HG02973 (cell line): ENCODE measurements around the gene COL4A3.

Source experiments
- ATAC-seq: cut with Tn5 transposase; IDR thresholded peaks from one replicate; pipeline ENCODE4 v1.9.1; 2021; ENCODE audit warnings: moderate library complexity; ENCODE audit not compliant: unreplicated experiment

Gene COL4A3

DNA sequence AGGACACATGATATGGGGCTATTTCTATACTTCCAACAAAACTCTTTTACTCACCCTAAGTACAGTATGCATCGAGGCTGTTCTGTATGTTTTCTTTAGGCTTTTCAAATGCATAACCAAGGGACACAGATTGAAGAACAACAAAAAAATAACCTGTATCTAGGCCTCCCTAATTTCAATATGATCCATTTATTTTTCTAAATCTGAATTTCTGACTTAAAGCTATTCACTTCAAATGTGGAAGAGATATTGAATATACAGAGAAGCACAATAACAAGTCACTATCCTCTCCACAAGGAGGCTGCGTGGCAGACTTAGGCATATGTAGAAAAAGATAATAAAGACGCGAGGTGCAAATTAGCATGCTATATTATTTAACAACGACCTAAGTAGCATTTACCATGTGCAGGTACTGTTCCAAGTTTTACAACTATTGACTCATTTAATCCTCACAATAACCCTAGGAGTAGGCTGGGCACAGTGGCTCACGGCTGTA lies 121.4 kb downstream of the COL4A3 start:
- no peak for ATAC-seq

GRCh38 chr2:227287771-227288170 lies 123.3 kb downstream of the COL4A3 start:
- no peak for ATAC-seq

DNA sequence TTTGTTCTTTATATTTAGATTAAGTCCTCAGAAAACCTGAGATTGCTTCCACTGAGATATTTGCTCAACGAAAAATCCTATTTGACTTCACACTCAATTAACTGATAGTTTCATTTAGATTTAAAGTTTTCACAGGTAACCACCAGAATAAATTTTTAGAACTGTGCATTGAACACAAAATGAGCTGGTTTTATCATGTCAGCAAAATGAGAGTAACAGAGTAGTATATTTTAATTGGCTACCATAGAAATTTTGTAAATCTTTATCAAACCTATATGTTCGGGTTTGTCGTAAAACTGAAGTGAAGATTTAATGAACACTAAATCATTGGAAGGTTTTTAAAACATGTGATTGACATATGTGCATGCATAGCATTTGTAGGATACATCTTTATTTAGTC lies 127.9 kb downstream of the COL4A3 start:
- no peak for ATAC-seq

GRCh38 chr2:227293531-227293930 lies 129.1 kb downstream of the COL4A3 start:
- ATAC-seq: no peak

- no peak for ATAC-seq
Measured at GRCh38 chr2:227295806-227296205, 131.4 kb downstream of the COL4A3 start.

- ATAC-seq: no peak
Measured at GRCh38 chr2:227296671-227297405, 132.4 kb downstream of the COL4A3 start.

GRCh38 chr2:227301523-227301922 lies 137.1 kb downstream of the COL4A3 start:
- no peak for ATAC-seq

DNA sequence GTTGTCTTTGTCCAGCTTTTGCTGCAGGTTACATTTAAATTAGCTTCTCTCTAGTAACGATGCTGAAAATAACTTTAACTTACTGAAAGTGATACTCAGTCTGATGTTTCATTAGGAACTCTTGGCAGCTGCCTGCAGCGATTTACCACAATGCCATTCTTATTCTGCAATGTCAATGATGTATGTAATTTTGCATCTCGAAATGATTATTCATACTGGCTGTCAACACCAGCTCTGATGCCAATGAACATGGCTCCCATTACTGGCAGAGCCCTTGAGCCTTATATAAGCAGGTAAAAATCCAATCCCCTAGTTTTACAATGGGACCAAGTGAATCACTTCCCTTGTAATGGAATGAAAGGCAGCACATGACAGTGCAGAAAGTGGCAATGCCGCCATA lies 144.4 kb downstream of the COL4A3 start:
- peak; percentile 89 for ATAC-seq

DNA sequence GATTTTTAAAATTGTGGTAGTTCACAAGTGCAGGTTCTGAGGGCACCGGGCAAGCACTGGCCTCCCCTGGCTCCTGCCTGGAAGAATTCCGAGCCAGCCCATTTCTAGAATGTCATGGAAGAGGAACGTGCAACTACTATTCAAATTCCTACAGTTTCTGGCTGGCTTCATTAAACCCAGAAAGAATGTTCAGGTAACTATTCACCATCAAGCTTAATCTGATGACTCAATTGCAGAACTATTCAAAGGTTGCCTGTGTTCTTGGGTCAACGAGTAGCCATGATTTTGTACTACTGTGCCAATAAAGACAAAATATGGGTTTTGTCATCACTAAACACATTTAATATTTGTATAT lies 146.3 kb downstream of the COL4A3 start:
- ATAC-seq: no peak

DNA sequence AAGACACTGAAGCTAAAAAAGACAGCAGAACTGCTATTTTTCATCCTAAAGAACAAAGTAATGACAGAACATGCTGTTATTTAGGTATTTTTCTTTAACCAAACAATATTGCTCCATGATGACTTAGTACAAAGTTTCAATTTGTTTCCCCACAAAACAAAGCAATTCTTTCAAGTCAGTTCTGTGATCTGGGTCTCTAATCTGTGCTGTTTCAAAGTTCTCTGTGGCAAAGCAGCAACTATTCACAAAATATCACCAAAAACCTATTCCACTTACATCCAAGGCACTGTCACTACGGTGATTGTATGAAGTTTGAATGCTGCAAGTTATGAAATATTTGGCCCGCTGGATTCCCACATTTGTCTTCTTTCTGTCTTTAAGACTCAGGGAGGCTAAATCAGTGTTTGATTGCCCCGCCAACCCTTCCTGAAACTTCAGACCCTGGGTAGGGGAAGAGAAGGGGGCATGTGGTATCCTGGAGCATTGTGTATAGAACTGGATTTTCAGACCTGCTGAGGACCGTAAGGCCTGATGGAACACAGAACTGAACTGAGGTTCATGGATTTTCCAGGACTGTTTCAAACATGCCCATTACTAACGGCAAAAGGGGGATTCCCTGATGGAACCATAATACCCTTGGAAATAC lies 147.6 kb downstream of the COL4A3 start:
- no peak for ATAC-seq

GRCh38 chr2:227312579-227312978 lies 148.2 kb downstream of the COL4A3 start:
- ATAC-seq: no peak

- ATAC-seq: no peak
Measured at GRCh38 chr2:227313310-227313709, 148.9 kb downstream of the COL4A3 start.

GRCh38 chr2:227317834-227318233 lies 153.4 kb downstream of the COL4A3 start:
- no peak for ATAC-seq

DNA sequence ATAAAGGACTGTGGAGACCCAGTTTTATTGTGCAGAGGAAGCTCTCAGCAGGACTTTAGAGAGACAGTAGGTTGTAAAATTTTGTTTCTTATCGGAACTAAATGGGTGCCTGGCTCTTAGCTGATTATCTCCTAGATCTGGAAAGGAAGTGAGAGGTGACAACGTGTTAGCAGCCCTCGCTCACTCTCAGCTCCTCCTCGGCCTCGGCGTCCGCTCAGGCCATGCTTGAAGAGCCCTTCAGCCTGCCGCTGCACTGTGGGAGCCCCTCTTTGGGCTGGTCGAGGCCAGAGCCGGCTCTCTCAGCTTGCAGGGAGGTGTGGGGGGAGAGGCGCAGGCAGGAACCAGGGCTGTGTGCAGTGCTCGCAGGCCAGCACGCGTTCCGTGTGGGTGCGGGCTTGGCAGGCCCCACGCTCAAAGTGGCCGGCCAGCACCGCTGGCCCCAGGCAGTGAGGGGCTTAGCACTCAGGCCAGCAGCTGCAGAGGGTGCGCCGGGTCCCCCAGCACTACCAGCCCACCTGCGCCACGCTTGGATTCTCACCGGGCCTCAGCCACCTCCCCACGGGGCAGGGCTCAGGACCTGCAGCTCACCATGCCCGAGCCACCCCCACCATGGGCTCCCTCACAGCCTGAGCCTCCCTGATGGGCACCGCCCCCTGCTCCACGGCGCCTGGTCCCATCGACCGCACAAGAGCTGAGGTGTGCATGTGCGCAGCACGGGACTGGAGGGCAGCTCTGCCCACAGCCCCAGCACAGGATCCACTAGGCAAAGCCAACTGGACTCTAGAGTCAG lies 156.1 kb downstream of the COL4A3 start:
- ATAC-seq: no peak

GRCh38 chr2:227322530-227323205 lies 158.2 kb downstream of the COL4A3 start:
- no peak for ATAC-seq

DNA sequence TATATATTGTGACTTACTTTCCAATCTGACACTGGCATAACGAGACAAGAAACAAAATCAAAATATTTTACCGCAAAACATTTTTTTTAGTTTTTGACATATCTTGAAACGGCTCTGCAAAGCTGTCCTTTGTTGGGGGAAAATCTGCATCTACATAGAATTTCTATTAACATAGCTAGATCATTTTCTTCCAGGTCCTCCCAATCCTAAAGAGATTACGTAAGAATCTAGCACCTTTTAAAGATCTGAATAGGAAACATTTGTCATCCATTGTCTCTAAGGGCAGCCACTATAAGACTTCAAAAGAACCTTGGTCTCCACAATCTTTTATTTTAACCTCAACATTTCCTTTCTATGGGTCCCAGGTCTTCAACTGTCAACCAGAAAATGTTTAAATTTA lies 159.4 kb downstream of the COL4A3 start:
- no peak for ATAC-seq

GRCh38 chr2:227324642-227324994 lies 160.2 kb downstream of the COL4A3 start:
- ATAC-seq: no peak

GRCh38 chr2:227324995-227325838 lies 160.8 kb downstream of the COL4A3 start, which contains the start of gene MFF:
MFF (plus strand) TSS chr2:227325251; CDS start chr2:227330666, 5,415 bp downstream.
- ATAC-seq: peak; percentile 97

DNA sequence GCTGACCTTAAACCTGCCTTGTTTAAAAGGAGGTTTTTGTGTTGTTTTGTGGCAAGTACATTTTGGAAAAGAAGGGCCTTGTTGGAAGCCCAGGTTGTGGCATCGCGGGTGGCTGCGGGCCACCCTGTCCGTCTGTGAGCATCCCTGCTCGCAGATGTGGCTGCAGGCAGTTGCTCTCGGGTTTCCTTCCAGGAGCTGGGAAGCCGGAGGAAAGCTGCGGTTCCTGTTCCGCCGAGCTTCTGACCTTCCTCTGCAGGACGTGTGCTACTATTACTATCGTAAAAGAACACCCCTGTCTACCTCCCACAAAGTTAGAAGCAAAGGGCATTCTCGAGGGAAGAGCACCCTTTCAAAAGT lies 161.4 kb downstream of the COL4A3 start:
- no peak for ATAC-seq

GRCh38 chr2:227326783-227327182 lies 162.4 kb downstream of the COL4A3 start:
- no peak for ATAC-seq
